ENCODE measurements around the gene ZNF646. TPM values are rescaled to one million over a fixed set of nuclear protein-coding genes. Genes with fewer than 3 reads are reported as not detected.

ZNF646 gene
- total and polyA plus RNA-seq, 2 donors (not counting 3 experiments of a cell fraction or from before 2014, with no cell fraction given): 4.1 to 15.9 TPM

DNA sequence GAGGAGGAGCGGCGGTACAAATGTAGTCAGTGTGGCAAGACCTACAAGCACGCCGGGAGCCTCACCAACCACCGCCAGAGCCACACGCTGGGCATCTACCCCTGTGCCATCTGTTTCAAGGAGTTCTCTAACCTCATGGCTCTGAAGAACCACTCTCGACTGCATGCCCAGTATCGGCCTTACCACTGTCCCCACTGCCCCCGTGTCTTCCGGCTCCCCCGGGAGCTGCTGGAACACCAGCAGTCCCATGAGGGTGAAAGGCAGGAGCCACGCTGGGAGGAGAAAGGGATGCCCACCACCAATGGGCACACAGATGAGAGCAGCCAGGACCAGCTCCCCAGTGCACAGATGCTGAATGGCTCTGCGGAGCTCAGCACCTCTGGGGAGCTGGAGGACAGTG is 2.8 kb downstream of the ZNF646 start:
- no peaks in the 10 kb centered on the region for H3K9me3 ChIP-seq (replicated peaks; ENCODE audit: control insufficient read depth, insufficient read depth, low read length)
- no peak overlapping the region for H2AFZ ChIP-seq (ENCODE audit: low read depth, low read length)
- H3K4me3 ChIP-seq (replicated peaks in 1 of 3; ENCODE audit: insufficient read depth in 1 of 3, low read depth in 1 of 3, low read length in 3 of 3): no peak overlapping the region
- TF ChIP-seq POLR2AphosphoS5 (IDR thresholded peaks at IDR 0.05; ENCODE audit: insufficient read depth, low read depth, low read length) (no peak), EZH2 (IDR thresholded peaks at IDR 0.05; ENCODE audit: borderline replicate concordance, low read depth, low read length, severe bottlenecking) (no peak), JUN (IDR thresholded peaks at IDR 0.05; ENCODE audit: borderline replicate concordance, insufficient read depth, insufficient read length, low read depth) (no peak), MYC (IDR thresholded peaks at IDR 0.05; ENCODE audit: low read depth, low read length) (no peak), GATA2 (IDR thresholded peaks at IDR 0.05; ENCODE audit: insufficient read depth, insufficient read length, low read depth, low read length) (no peak), POLR2A (IDR thresholded peaks at IDR 0.05; ENCODE audit: low read depth, low read length) (no peak), FOS (IDR thresholded peaks at IDR 0.05; ENCODE audit: borderline replicate concordance, insufficient read depth, low read length) (no peak)
- TF ChIP-seq, protein P1, sequence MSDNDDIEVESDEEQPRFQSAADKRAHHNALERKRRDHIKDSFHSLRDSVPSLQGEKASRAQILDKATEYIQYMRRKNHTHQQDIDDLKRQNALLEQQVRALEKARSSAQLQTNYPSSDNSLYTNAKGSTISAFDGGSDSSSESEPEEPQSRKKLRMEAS (IDR thresholded peaks at IDR 0.05; ENCODE audit: insufficient read depth, insufficient read length): no peak
- TF ChIP-seq, protein P2, sequence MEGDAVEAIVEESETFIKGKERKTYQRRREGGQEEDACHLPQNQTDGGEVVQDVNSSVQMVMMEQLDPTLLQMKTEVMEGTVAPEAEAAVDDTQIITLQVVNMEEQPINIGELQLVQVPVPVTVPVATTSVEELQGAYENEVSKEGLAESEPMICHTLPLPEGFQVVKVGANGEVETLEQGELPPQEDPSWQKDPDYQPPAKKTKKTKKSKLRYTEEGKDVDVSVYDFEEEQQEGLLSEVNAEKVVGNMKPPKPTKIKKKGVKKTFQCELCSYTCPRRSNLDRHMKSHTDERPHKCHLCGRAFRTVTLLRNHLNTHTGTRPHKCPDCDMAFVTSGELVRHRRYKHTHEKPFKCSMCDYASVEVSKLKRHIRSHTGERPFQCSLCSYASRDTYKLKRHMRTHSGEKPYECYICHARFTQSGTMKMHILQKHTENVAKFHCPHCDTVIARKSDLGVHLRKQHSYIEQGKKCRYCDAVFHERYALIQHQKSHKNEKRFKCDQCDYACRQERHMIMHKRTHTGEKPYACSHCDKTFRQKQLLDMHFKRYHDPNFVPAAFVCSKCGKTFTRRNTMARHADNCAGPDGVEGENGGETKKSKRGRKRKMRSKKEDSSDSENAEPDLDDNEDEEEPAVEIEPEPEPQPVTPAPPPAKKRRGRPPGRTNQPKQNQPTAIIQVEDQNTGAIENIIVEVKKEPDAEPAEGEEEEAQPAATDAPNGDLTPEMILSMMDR (IDR thresholded peaks at IDR 0.05; ENCODE audit: extremely low read depth in 1 of 2, insufficient read depth in 1 of 2, low read depth in 1 of 2, low read length in 2 of 2): no peak
- no TSS peak for BruUV-seq (replicated peaks)
- ChIA-PET CTCF (no interaction called here), POLR2A (no interaction called here)
- H3K9me1 ChIP-seq (replicated peaks; ENCODE audit: control insufficient read depth, extremely low read depth, insufficient read depth, low read length): no peaks in the 10 kb centered on the region
- DNase-seq (ENCODE audit: low read depth, low spot score): no peak
- intact Hi-C loops (cut with micrococcal nuclease): loop anchor here (10.0 kb wide), 1 partner anchor 788 kb away; no protein-coding TSS in a partner anchor
- H3K27ac ChIP-seq (ENCODE audit: insufficient read depth, low read depth, low read length): no peak overlapping the region
- H3K79me2 ChIP-seq (ENCODE audit: control insufficient read depth, insufficient read depth, low read length): peaks cover 37% of the 10 kb centered on the region
- dilution Hi-C loops (cut with MboI; ENCODE audit: extremely low pct_ligation_motif_present, low sequenced_read_pairs): no loop called here
- H3K4me2 ChIP-seq (ENCODE audit: insufficient read depth, low read length): no peak overlapping the region
- H3K27me3 ChIP-seq (ENCODE audit: control insufficient read depth in 2 of 2, insufficient read depth in 2 of 2, low read length in 2 of 2): no peaks in the 10 kb centered on the region
- H3K4me1 ChIP-seq (ENCODE audit: control insufficient read depth, extremely low read depth, insufficient read depth, low read length): peaks cover 8% of the 10 kb centered on the region
- no peak overlapping the region for H3K9ac ChIP-seq (replicated peaks; ENCODE audit: extremely low read depth, insufficient read depth, low read length)
- FAIRE-seq: no peak
- H4K20me1 ChIP-seq (replicated peaks; ENCODE audit: control insufficient read depth, extremely low read depth, insufficient read depth, low read length): no peaks in the 10 kb centered on the region
- peaks cover 3 to 36% of the 10 kb centered on the region in 2 experiments for H3K36me3 ChIP-seq (ENCODE audit: control insufficient read depth in 2 of 2, extremely low read depth in 1 of 2, insufficient read depth in 2 of 2, low read length in 2 of 2)

Data from endothelial cell of umbilical vein (primary cell).